ENCODE data around the gene TOX3.

The TOX3 gene

DNA sequence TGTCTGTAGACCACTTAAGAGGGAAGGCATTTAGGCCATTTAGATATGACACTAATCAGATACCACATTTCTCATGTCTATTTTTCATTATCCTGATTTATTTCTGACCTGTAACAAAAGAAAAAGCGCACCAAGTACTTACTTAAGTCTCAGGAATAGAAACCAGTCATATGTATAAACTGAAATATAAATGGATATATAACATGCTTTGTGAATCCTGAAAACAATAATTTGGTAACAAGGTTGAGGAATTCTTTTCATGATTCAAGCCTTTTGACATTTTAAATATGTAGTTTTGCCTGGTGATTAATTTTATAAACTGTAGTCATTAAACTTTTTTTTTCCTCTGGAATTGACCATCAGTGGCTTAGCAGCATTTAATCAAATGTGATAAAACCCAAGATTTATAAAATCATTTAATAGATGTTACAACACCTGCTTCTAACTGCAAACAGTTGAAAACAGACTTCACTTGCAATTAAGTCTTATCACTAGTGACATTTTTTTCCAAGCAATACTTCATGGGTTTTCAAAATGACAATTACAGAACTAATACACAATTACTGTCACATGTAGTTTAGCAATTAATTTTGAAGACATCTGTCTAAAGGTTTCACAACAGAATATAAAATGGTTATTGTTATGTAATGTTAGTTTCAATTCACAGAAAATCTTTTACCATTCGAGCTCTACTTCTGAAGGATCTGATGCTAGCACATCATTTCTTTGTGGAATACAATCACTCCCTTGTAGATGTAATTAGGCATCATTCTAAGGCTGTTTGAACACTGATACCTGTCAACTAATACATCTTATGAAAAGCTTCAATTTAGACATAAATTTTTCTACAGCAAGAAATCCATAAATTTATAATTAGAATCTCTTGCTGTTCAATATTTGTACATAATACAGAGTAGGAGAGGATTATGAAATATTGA, 110.3 kb downstream of the TOX3 start:
- ATAC-seq = no peak
- TF ChIP-seq ZC3H10 (CRISPR knock-in tag; IDR thresholded peaks at IDR 0.05) (no peak), BACH2 (CRISPR knock-in tag; IDR thresholded peaks at IDR 0.05; ENCODE audit: borderline replicate concordance) (no peak), ISL1 (CRISPR knock-in tag; IDR thresholded peaks at IDR 0.05) (no peak), CREB5 (CRISPR knock-in tag; IDR thresholded peaks at IDR 0.05; ENCODE audit: low read depth) (no peak)
- TF ChIP-seq, protein P1, sequence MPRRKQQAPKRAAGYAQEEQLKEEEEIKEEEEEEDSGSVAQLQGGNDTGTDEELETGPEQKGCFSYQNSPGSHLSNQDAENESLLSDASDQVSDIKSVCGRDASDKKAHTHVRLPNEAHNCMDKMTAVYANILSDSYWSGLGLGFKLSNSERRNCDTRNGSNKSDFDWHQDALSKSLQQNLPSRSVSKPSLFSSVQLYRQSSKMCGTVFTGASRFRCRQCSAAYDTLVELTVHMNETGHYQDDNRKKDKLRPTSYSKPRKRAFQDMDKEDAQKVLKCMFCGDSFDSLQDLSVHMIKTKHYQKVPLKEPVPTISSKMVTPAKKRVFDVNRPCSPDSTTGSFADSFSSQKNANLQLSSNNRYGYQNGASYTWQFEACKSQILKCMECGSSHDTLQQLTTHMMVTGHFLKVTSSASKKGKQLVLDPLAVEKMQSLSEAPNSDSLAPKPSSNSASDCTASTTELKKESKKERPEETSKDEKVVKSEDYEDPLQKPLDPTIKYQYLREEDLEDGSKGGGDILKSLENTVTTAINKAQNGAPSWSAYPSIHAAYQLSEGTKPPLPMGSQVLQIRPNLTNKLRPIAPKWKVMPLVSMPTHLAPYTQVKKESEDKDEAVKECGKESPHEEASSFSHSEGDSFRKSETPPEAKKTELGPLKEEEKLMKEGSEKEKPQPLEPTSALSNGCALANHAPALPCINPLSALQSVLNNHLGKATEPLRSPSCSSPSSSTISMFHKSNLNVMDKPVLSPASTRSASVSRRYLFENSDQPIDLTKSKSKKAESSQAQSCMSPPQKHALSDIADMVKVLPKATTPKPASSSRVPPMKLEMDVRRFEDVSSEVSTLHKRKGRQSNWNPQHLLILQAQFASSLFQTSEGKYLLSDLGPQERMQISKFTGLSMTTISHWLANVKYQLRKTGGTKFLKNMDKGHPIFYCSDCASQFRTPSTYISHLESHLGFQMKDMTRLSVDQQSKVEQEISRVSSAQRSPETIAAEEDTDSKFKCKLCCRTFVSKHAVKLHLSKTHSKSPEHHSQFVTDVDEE (CRISPR knock-in tag; IDR thresholded peaks at IDR 0.05) = no peak

GRCh38 chr16:52434224-52434623, 112.7 kb downstream of the TOX3 start:
- ATAC-seq = no peak
- no peak for TF ChIP-seq OSR1 (CRISPR knock-in tag; IDR thresholded peaks at IDR 0.05)
- TF ChIP-seq ZNF70 (CRISPR knock-in tag; IDR thresholded peaks at IDR 0.05) = no peak
- TF ChIP-seq POU6F1 (CRISPR knock-in tag; IDR thresholded peaks at IDR 0.05; ENCODE audit: borderline replicate concordance, low read depth) = no peak
- no peak for TF ChIP-seq ARNTL (CRISPR knock-in tag; IDR thresholded peaks at IDR 0.05; ENCODE audit: borderline replicate concordance, low read depth)
- no peak for TF ChIP-seq ESRRG (CRISPR knock-in tag; IDR thresholded peaks at IDR 0.05)
- TF ChIP-seq, protein P1 (CRISPR knock-in tag; IDR thresholded peaks at IDR 0.05) = no peak
- no peak for TF ChIP-seq PPARA (CRISPR knock-in tag; IDR thresholded peaks at IDR 0.05; ENCODE audit: borderline replicate concordance)
- TF ChIP-seq RARB (CRISPR knock-in tag; IDR thresholded peaks at IDR 0.05) = no peak
- no peak for TF ChIP-seq ZNF8 (CRISPR knock-in tag; IDR thresholded peaks at IDR 0.05)
- no peak for TF ChIP-seq ZC3H10 (CRISPR knock-in tag; IDR thresholded peaks at IDR 0.05)
- TF ChIP-seq ZFP3 (CRISPR knock-in tag; IDR thresholded peaks at IDR 0.05) = no peak
- no peak for TF ChIP-seq GLIS3 (CRISPR knock-in tag; IDR thresholded peaks at IDR 0.05)
- no peak for TF ChIP-seq TOX (CRISPR knock-in tag; IDR thresholded peaks at IDR 0.05; ENCODE audit: borderline replicate concordance)
- TF ChIP-seq, protein P2, sequence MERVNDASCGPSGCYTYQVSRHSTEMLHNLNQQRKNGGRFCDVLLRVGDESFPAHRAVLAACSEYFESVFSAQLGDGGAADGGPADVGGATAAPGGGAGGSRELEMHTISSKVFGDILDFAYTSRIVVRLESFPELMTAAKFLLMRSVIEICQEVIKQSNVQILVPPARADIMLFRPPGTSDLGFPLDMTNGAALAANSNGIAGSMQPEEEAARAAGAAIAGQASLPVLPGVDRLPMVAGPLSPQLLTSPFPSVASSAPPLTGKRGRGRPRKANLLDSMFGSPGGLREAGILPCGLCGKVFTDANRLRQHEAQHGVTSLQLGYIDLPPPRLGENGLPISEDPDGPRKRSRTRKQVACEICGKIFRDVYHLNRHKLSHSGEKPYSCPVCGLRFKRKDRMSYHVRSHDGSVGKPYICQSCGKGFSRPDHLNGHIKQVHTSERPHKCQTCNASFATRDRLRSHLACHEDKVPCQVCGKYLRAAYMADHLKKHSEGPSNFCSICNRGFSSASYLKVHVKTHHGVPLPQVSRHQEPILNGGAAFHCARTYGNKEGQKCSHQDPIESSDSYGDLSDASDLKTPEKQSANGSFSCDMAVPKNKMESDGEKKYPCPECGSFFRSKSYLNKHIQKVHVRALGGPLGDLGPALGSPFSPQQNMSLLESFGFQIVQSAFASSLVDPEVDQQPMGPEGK (CRISPR knock-in tag; IDR thresholded peaks at IDR 0.05; ENCODE audit: borderline replicate concordance) = no peak
- no peak for TF ChIP-seq SNAI2 (CRISPR knock-in tag; IDR thresholded peaks at IDR 0.05)
- TF ChIP-seq ZNF565 (CRISPR knock-in tag; conservative IDR thresholded peaks at IDR 0.05; ENCODE audit: low read depth) = no peak
- TF ChIP-seq BACH2 (CRISPR knock-in tag; IDR thresholded peaks at IDR 0.05; ENCODE audit: borderline replicate concordance) = no peak
- TF ChIP-seq ISL1 (CRISPR knock-in tag; IDR thresholded peaks at IDR 0.05) = no peak
